D721Med (cell line): ENCODE data around the gene ABHD17B.

Source experiments
- DNase-seq: peaks from one replicate; pipeline ENCODE4 v3.0.0; 2011; ENCODE audit warnings: low spot score; ENCODE audit not compliant: insufficient read length
- FAIRE-seq: peaks from 2 replicates; lab custom pipeline; 2011; peaks lifted over from hg19 to GRCh38; lab: Jason Lieb, UNC
- TF ChIP-seq, protein P1 (sequence below): IDR thresholded peaks from 2 replicates; pipeline ENCODE4 v1.5.1; 2012; ENCODE audit warnings: mild to moderate bottlenecking, control low read depth; ENCODE audit not compliant: insufficient read depth; ENCODE audit errors: missing control alignments

ABHD17B gene

GRCh38 chr9:71858812-71859211 lies 52.2 kb downstream of the ABHD17B start:
- DNase-seq (no peak), FAIRE-seq (no peak)

DNA sequence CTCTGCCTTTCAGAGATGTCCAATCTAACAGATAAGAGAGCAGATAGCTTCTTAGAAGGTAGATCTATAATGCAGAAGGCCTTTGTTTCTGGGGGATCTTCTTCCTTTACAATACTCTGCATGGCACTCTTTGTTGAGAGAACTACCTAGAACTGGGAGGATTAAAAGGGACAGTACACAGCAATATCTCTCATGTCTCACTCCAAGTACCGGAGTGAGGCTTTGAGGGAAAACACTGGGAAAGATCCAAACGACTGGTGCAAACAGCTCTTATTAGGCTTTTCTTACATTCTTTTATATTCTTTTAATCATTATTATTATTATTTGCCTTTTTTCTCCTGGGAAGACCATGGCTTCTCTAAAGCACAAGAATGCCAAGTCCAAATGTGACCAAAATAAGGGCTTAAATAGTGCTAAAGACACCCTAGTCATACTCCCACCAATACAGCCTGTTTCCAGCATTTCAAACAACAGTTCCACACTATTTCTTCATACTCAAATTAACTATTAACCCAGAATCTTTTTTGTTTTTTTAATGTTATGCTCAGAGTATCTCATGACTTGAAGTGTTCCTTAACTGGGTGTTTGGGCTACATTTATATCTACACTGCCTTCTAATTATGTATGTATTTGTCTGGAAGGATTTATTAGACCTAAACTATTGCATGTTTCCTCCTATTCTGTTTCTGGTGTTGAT lies 52.7 kb downstream of the ABHD17B start:
- DNase-seq (no peak), FAIRE-seq (no peak)
- TF ChIP-seq, protein P1, sequence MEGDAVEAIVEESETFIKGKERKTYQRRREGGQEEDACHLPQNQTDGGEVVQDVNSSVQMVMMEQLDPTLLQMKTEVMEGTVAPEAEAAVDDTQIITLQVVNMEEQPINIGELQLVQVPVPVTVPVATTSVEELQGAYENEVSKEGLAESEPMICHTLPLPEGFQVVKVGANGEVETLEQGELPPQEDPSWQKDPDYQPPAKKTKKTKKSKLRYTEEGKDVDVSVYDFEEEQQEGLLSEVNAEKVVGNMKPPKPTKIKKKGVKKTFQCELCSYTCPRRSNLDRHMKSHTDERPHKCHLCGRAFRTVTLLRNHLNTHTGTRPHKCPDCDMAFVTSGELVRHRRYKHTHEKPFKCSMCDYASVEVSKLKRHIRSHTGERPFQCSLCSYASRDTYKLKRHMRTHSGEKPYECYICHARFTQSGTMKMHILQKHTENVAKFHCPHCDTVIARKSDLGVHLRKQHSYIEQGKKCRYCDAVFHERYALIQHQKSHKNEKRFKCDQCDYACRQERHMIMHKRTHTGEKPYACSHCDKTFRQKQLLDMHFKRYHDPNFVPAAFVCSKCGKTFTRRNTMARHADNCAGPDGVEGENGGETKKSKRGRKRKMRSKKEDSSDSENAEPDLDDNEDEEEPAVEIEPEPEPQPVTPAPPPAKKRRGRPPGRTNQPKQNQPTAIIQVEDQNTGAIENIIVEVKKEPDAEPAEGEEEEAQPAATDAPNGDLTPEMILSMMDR: no peak

More at GRCh38 chr9:71858812-71859211, 52.2 kb downstream of the ABHD17B start:
- TF ChIP-seq, protein P1: no peak

- TF ChIP-seq, protein P1: no peak
- FAIRE-seq: peak; percentile 32
- no peak for DNase-seq
Measured at GRCh38 chr9:71857159-71857558, 53.8 kb downstream of the ABHD17B start.

DNA sequence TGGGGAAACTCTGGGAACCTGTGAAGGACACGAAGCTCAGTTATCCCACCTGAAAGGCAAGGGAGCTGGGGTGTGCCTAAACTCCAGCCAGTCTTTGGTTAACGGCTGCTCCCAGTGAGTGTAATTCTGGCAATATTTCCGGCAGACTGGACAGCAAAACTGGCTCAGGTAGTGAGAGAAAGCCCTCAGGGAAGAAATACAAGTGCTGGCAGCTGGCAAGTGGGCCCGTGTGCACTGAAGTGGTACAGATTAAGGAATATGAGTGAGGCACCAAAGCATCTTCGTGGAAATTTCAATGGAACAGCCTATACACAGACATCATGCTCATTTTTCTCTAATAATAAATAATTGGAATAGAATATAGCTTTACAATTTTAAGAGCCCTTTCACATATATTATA lies 56.2 kb downstream of the ABHD17B start:
- FAIRE-seq (no peak), DNase-seq (no peak)
- TF ChIP-seq, protein P1: no peak

- DNase-seq (no peak), FAIRE-seq (no peak)
- TF ChIP-seq, protein P1: no peak
Measured at GRCh38 chr9:71853084-71853483, 57.9 kb downstream of the ABHD17B start.

DNA sequence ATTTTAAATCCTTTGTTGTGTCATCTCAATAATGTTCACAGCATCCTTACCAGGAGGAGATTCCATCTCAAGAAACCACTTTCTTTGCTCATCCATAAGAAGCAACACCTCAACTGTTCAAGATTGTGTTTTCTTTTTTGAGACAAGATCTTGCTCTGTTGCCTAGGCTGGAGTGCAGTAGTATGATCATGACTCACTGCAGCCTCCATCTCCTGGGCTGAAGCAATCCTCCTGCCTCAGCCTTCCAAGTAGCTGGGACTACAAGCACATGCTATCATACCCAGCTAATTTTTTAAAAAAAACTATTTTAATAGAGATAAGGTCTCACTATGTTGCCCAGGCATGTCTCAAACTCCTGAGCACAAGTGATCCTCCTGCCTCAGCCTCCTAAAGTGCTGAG lies 60.0 kb downstream of the ABHD17B start:
- FAIRE-seq (no peak), DNase-seq (no peak)
- TF ChIP-seq, protein P1: no peak

DNA sequence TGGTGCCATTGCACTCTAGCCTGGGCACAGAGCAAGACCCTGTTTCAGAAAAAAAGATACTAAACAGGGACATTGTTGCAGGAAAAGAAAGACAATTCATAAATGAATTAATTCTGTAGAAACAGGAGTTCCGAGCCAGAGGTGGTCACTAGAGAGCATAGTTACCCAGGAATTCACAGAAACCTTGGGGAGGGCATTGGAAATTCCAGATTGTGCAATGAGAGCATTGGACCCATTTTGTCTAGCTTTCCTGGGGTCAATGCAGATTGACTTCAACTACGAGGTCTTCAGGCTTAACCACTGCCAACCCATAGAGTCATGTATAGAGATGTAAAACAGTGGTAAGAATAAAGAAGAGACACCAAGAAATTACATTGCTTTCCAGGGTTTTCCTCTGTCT lies 63.1 kb downstream of the ABHD17B start:
- TF ChIP-seq, protein P1: peak; percentile 4
- DNase-seq (no peak), FAIRE-seq (no peak)
